HG02870 (cell line): ENCODE measurements around the gene SCLY.

Experiments used
- ATAC-seq: cut with Tn5 transposase; IDR thresholded peaks from one replicate; pipeline ENCODE4 v1.9.1; 2021; ENCODE audit warnings: mild to moderate bottlenecking, moderate library complexity; ENCODE audit not compliant: unreplicated experiment

Gene SCLY

DNA sequence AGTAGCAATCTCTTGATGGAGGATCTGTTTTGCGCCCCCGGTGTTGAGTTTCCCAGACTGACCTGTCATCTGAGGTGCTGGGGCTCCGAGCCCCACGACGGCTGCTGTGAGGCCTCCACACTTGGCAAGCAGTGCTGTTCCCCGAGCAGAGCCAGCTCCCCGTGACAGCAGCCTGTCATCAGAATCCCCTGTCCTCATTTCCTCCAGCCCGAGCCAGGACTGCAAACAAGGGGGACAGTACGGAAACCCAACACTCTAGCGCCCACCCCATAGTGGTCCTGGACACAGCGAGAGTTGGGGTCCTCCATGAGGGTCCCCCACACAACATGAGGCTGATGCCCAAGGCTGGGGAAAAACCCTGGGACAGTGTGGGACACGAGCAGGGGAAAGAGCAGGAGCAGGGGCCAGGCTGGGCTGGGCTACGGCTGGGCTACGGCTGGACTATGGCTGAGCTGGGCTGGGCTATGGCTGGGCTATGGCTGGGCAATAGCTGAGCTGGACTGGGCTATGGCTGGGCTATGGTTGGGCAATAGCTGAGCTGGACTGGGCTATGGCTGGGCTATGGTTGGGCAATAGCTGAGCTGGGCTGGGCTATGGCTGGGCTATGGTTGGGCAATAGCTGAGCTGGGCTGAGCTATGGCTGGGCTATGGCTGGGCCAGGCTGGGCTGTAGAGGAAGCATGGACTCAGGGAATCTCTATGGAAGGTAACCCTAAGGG lies 76.2 kb downstream of the SCLY start:
- no peak for ATAC-seq

DNA sequence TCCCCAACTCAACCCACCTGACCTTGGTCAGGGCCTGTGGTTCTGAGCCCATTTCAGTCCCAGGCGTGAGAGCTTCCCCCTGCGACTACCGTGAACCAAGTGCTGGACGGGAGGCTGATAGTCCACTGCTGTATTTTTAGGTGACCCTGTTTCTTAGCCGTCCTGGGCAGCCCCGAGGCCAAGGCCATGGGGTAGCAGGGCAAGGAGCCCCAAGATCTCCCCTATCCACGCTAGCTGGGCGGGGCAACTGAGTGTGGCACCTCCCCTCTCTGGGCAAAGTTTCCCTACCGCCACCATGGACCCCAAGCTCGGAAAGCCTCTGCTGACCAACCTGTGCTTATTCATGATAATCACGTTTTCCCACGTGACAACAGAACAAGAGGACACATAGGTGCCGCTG lies 77.1 kb downstream of the SCLY start:
- no peak for ATAC-seq

DNA sequence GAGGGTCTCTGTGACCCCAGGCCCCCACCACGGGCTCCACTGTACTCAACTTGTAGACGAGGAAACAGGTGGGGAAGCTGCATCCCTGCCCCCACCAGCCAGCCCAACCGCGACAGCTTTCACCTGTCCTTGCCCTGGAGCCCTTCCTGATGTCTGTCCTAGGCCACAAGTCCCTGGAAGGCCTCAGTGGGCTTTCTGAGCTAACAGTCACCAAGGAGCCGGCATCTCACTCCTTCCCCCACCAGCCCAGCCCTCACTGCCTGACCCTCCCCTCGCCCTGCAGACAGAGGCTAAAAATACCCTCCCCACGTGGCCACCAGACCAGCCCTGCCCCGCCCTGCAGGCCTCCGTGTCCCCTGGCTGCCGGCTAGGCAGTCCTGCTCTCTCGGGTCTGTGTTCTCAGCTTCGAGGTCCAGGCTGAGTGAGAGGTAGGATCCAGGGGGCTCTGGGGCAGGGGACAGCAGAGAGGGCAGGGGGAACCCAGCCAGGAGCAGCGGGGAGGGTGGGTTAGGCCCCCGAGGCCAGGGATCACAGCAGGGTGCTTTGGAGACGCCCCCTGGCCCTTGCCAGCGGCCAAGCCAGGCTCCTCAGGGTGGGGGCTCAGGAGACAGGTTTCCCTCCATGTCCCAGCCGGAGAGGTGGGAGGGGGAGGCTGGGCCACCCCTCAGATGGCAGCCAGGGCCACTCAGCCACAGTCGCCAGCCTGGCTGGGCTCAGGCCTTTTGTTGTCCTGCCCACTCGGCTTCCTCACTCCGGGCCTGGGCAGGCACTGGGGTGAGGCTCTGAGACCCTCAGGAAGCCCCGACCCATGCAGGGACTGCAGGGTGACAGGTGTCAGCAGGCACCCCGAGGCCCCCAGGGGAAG lies 77.8 kb downstream of the SCLY start, which contains the start of gene KLHL30:
KLHL30 (plus strand) TSS at position 338 of the 865 bp plus-strand sequence. CDS start 2,087 bp downstream, outside the sequence.
- ATAC-seq: no peak

DNA sequence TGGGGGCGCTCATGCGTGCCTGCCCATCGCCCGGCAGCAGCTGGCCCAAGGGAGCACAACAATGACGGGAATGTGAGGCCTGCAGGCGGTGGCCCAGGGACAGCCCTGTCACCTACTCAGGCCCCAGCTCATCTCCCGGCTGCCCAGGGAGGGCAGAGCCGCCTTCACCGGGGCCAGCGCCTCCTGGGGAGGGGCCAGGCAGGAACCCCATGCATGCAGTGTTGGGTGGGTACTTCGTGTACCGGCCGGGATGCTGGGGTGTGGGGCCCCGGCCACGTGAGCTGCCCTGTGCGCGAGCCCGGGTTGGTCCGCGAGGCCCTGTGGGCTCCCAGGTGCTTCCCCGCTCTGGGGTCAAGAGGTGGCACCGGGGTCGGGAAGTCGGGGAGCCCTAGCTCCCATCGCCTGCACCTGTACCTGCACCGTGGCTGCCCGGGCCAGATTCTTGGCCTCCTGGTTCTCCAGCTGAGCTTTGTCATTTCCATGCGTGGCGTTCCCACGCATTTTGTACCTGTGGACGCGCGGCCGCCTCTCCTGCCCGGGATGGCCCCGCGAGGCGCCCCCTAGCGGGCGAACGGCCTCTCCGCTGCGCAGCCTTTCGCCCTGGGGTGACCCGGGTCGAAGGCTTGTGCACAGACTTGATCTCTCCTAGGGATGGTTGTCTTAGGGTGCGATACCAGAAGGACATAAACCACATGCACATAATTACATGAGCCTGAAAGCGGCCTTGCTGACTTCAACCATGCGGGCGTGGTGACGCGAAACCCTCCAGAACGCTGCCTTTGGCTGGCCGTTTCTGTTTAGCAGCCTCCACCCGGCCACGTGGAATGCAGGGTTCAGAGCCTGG lies 78.6 kb downstream of the SCLY start:
- ATAC-seq: no peak

DNA sequence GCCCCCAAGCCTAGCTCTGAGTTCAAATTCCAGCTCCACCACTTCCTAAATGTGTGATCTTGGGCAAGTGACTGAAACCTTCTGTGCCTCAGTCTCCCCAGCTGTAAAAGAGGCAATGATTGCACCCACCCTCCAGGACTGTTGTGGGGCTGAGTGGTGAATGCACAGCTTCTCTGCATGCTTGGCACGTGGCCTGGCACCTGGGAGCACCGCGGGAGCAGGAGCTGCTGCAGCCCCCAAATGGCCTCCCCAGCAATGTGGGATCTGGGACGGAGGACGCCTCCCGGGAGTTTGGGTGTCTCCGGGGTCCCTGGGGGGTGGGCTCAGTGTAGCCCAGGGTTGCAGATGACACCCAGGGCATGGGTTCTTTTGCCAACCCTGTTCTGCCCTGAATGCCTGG lies 79.2 kb downstream of the SCLY start:
- no peak for ATAC-seq

DNA sequence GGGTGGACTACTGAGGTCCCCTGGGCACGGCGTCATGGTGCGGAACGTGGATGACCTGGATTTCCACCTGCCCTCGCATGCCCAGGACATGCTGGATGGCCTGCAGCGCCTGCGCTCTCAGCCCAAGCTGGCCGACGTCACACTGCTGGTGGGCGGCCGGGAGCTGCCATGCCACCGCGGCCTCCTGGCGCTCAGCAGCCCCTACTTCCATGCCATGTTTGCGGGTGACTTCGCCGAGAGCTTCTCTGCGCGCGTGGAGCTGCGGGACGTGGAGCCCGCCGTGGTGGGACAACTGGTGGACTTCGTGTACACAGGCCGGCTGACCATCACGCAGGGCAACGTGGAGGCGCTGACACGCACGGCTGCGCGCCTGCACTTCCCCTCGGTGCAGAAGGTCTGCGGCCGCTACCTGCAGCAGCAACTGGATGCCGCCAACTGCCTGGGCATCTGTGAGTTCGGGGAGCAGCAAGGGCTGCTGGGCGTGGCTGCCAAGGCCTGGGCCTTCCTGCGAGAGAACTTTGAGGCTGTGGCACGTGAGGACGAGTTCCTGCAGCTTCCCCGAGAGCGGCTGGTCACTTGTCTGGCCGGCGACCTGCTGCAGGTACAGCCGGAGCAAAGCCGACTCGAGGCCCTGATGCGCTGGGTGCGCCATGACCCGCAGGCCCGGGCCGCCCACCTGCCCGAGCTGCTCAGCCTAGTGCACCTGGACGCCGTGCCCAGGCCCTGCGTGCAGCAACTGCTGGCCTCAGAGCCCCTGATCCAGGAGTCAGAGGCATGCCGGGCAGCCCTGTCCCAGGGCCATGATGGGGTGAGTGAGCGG lies 80.1 kb downstream of the SCLY start:
- no peak for ATAC-seq

DNA sequence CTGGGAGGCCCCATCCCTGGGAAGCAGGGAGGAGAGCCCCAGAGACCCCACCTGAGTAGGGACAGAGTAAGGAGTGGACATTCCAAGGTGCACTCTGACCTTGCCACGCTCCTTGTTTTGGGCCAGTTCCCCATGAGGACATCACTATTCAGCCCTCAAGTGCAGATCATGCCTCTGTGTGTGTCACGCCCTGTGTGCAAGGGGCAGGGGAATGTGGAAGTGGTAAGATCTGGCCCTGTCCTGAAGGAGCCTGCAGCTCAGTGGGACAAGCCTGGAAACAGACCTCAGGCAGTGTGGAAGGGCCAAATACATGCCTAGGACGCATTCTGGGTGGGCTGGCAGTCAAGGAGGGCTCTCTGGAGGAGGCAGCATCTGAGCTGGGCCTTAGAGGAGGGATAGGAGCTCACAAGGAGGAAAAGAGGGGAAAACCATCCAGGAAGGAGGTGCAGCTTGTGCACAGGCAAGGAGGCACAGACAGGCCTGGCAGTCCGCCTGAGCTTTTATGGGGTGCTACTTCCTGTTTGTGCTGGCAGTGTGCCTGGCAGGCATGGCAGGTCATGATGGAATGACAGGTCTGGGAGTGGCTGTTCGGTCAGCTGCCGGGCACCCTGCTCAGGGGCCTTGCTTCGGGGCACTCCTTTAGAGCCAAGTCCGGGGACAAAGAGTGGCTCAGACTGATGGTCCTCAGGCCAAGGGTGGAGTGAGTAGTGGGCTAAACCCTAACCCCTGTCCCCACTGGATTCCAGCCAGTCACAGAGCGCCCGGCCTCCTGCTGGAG lies 80.9 kb downstream of the SCLY start:
- ATAC-seq: no peak

DNA sequence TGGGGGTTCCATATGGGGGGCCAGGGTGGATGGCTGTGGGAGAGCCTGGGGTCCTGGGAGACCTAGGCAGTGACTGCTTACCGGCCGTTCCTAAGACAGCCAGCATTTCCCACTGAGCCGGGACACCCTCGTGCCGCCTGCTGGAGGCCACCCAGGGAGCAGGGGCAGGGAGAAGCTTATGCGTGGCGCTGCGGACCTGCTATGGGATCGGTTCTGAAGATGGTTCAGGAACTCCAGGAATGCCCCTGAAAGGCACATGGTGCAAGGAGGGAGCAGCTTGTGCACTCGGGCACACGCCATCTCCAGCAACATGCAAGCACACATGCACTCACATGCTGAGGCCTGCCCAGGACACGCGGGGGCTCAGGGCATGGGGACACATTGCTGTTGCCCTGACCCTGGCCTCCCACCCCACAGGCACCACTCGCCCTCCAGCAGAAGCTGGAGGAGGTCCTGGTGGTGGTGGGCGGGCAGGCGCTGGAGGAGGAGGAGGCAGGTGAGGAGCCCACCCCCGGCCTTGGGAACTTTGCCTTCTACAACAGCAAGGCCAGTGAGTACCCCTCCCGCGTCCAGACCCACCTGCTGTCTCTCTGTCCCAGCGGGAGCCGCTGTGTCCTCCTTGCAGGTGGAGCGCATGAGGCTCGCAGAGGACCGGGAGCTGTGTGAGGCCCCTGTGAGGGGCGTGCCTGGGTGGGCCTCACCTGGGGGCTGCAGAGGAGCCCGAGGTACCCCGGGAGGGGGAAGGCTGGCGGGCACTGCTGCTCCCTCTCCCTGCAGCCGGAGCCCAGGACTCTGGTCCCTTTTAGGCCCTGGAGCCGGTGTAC lies 81.8 kb downstream of the SCLY start:
- no peak for ATAC-seq

DNA sequence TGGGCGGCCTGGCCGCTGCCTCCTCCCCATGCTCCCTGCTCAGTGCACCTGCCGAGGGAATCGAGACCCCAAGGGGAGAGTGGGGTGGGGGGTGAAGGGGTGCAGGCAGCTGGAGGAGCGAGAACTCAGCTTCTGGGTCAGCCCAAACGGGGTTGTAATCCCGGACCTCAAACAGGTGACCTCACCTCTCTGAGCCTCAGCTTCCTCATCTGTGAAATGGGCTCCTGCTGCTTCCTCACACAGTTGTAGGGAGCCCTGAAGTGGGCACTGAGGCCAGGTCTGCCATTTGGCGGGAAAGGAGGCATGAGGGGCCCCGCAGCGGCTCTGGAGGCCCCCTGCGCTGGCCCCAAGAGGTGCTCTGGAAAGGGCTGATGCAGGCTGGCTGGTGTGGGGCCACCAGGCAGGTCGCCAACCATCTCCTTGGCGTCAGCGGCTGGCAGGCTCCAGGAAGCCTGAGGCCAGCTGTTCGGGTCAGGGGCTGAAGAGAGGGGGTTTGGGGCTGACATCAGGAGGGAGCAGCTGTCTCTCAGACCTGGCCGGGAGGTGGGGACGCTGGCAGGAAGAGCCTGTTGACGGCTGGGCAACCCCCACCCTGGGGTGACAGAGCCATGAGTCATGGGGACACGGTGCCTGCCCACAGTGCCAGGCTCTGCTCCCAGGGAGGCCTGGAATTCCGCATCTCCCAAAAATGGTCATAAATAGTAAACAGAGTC lies 82.6 kb downstream of the SCLY start:
- no peak for ATAC-seq

DNA sequence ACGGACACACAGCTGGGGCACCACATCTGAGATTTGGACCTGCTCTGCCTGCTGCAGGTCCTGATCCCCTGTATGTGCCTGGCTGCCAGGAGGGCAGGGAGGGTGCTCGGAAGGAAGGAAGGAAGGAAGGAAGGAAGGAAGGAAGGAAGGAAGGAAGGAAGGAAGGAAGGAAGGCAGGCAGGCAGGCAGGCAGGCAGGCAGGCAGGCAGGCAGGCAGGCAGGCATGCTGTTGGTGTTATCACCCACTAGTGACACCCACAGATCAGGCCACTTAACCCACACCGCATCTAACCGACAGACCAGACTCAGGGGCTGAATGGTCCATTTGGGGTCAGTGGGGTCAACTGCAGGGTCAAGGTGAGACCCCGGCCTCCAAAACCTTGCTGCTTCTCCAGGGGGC lies 83.5 kb downstream of the SCLY start:
- no peak for ATAC-seq

DNA sequence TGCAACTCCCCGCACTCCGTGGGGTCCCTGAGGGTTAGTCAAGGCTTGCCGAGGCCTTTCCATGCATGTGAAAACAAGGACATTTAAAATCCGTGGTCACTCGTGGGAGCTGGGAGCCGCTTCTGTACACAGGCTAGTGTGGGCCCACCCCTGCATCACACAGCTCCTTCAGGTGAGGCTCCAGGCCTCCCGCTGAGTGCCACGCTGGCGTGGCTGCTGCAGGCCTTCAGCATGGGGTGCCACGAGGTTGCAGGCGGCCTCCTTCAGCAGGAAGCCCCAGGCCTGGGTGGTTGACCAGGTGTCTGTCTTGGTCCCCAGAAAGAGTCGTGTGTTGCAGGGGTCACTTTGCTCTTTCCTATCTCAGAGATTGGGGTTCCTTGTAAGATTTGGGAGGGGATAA lies 84.2 kb downstream of the SCLY start:
- ATAC-seq: no peak

DNA sequence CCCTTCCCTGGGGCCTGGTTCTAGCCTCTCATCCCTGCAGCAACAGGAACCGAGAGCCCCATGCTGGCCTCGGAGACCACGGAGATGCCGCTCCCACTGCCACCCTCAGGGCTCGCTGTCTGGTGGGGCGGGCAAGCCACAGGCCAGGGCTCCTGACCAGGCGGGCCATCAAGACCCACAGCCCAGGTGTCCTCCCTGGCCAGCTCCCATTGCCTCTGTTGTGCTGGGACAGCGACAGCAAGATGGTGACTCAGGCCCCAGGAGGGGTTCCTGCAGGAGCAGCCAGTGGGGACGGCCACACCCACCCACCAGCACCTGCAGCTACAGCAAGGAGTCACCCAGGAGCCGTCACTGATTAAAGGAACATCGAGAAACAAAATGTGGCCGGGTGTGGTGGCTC lies 85.0 kb downstream of the SCLY start:
- no peak for ATAC-seq

DNA sequence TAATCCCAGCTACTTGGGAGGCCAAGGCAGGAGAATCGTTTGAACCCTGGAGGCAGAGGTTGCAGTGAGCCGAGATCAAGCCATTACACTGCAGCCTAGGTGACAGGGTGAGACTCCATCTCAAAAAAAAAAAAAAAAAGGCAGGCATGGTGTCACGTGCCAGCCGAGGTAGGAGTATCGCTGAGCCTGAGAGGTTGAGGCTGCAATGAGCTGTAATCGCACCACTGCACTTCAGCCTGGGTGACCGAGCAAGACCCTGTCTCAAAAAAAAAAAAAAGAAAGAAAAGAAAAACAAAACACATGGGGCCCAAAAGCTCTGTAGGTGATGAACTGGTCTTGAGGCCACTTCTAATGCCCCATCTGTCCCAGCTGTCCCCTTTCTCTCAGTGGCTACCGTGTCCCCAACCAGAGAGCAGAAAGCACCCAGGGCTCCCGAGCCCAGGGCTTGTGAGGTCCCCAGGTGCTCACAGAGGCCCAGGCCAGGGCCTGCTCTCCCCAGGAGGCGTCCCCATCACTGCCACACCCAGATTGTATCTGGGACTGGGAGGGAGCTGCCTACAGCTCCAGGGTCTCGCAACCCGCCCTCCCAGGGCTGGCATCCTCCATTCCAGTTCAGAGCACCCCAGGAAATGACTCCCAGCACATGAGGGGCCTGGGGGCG lies 86.2 kb downstream of the SCLY start:
- ATAC-seq: no peak

DNA sequence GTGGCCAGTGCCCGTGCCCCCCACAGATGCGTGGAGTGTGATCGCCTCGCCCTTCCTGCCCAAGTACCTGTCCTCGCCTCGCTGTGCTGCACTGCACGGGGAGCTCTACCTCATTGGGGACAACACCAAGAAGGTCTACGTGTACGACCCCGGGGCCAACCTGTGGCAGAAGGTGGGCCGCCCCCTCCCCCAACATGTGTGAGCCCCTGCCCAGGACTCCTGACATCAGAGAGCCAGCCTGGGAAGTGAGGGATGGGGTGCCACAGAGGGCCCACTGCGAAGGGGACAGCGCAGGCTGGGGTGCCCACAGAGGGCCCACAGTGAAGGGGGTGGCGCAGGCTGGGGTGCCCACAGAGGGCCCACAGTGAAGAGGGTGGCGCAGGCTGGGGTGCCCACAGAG lies 88.2 kb downstream of the SCLY start:
- no peak for ATAC-seq
